ENCODE measurements around the gene CACNA1S.

Gene CACNA1S

GRCh38 chr1:201114245-201115131 lies 2.3 kb upstream of the CACNA1S start:
- peak; percentile 66 for DNase-seq

DNA sequence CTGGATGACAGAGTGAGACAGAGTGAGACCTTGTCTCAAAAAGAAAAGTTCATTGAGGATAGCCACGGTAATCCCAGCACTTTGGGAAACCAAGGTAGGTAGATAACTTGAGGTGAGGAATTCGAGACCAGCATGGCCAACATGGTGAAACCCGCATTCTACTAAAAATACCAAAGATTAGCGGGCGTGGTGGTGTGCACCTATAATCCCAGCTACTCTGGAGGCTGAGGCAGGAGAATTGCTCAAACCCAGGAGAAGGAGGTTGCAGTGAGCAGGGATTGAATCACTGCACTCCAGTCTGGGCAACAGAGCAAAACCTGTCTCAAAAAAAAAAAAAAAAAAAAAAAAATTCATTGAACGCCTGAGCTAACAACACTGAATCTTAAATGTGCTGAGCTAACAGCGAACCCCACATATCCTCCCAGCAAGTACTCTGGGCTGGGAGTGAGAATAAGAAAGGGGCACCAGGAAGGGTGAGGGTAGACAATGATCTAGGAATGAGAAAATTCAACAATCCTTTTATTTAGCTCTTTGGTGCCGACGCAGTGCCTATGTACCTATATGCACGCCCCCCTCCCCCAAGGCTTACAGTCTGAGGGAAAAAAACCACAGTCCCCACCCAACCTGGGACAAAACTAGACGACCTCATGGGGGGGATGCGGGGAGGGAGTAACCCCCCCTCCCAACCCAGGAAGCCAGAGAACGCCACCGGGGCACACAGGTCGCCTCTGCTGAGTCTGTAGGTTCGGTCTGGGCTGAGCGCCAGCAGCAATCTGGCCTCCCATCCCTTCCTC lies 1.4 kb upstream of the CACNA1S start:
- DNase-seq = no peak

GRCh38 chr1:201112926-201113325 lies 700 bp upstream of the CACNA1S start:
- no peak for DNase-seq

- no peak for DNase-seq
These were observed 554 bp downstream of the CACNA1S start for GRCh38 chr1:201111672-201112071.

GRCh38 chr1:201111156-201111555 lies 1.1 kb downstream of the CACNA1S start:
- no peak for DNase-seq

DNA sequence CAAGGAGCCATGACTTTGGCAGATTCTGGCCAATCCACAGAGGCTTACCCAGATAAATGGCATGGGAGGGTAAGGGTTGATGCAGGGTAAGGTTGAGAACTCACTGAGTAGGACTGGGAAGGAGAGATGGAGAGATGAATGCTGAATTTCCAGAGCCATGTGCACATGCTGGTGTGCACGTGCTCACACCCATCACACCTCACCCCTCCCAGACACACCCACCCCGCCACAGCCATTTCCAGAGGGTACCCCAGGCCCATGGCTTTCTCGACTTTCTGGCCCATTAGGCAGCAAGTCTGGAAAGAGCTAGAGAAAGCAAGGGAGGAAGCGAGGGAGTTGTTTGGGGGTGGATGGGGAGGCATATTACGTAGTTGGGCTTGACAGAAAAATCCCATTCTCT lies 1.6 kb downstream of the CACNA1S start:
- no peak for DNase-seq

DNA sequence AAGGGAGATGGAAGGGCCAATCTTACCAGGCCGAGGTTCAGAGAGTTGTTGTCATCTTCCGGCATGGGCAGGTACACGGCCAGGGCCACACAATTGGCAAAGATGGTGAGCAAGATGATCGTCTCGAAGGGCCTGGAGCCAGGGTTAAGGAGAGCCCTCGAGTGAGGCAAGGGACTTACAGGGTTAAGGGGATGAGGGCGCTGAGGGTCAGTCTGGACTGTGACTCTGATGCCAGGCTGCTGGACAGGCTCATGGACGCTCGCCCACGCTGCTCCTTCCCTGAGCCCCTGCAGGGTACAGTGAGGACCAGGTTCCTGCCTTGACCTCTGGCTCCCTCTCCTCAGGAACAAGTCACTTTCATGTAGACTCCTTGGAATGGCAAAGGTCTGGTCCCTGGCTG lies 2.1 kb downstream of the CACNA1S start:
- DNase-seq = no peak

- DNase-seq = no peak
These were observed 2.6 kb downstream of the CACNA1S start for GRCh38 chr1:201109651-201110050.

- no peak for DNase-seq
These were observed 3.6 kb downstream of the CACNA1S start for GRCh38 chr1:201108614-201109013.

- DNase-seq = no peak
These were observed 6.5 kb downstream of the CACNA1S start for GRCh38 chr1:201105688-201106087.

DNA sequence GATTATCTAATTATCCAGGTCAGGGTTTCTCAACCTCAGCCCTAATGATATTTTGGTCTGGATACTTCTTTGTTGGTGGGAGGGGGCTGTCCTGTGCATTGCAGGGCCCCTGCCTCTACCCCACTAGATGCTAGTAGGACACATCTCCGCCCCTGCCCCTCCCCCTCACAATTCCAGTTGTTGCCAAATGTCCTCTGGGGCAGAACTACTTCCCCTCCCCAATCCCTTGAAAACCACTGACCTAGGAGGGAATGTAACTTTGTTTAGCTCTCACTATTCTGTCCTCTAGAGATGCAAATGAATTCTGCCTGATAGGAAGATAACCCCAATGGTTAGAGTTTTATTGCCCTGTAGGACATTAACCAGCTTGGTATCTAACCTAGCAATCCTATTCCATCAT lies 8.1 kb downstream of the CACNA1S start:
- no peak for DNase-seq

DNA sequence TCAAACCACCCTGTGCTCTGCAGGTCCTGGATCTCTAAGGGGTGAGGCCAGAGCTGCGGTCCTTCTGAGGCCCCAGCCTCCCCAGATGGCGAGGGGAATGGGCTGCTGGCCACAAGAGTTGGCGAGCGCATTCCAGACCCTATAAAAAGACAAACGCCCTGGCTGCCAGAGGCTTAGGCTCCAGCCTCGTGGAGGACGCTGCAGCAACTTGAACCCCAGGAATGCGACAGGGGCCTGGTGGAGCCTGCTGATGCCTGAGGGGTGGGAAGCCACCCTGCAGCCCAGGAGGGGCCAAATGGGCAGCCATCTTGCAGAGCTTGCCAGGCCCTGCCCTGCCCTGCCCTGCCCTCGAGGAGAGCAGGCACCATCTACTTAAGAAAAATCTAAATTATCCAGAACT lies 8.6 kb downstream of the CACNA1S start:
- no peak for DNase-seq

GRCh38 chr1:201100169-201100930 lies 11.9 kb downstream of the CACNA1S start:
- no peak for DNase-seq

DNA sequence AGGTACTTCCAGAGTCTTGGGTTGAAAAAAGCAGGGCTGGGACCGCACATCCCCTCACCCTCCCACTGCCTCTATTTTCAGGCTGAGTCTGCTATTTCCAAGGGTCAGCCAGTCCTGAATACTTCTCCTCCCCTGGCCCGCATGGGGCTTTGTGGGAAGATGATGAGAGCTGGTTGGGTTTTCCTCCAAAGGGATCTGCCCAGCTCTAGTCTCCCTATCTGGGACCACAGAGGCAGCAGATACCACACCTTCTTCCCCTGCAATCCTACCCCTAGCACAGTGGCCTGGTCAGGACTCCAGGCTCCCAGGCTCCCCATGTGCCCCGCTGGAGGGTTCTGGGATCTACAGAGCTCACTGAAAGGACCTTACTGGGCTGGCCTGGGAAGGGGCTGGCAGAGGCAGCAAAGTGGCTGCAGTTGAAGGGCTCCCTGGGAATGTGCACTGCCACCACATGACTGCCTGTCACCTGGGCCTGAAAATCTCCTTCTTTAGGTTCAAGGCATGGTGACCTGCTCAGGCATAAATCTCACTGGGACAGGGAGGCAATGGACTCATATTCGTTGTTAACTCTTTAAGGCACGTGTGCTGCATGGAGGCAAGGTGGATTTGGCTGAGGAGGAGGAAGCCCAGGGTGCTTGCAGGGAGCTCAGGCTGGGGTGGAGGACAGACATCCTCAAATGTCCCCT lies 13.1 kb downstream of the CACNA1S start:
- no peak for DNase-seq

DNA sequence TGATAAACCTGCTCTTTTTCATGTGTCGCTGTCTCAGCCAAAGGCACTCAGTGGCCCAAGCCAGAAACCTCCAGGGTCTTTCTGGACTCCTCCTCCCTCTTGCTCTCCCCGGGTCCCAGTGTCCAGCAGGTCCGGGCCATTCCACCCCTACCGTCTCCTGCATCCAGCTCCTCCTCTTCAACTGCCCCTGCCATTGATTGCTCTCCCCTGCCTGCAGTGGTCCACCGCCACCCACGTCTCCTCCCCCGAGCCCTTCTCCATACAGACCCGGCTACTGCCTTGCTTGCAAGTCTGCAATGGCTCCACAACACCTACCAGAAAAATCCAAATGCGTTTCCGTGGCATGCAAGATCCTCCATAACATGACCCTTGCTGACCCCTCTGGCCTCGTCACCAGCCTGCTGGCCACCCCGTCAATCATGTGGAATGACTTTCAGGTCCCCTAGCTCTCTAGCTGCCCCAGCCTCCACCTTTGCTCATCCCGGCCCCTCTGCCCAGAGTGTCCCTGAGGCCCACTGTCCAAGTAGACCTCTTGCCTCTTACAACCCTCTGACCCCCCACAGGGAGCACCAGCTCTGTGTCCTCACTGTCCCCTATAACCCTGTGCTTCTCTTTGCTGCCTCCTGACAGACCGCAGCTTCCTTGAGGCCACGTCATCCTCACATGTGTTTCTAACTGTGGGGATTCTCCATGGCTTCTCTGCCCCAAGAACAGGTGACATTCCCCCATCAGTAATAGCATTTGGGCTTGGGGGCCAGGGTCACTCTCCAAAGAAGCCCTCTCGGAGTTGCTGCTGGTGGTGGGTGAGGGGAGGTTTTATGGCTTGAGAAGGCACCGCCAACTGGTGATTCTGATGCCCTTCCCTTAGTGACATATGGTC lies 15.0 kb downstream of the CACNA1S start:
- DNase-seq = no peak

DNA sequence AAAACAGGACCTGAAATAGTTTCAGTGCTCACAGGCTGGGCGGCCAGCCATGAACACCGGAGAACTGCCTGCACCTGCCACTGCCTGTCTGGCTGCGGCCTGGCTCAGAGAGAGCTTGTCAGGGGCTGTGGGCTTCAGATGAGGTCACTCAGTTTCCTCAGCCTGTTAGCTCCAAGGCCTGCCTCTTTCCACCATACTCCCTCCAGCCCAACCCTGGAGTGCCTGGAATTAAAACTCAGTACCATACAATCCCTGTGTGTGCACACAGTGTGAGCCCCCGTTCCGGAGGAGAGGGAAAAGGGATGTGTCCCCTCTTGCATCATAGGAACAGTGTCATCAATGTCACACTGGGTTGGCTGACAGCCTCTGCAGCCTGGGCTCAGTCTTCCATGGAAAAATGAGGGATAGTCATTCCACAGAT lies 16.2 kb downstream of the CACNA1S start:
- no peak for DNase-seq

GRCh38 chr1:201095581-201095980 lies 16.6 kb downstream of the CACNA1S start:
- DNase-seq = no peak

DNA sequence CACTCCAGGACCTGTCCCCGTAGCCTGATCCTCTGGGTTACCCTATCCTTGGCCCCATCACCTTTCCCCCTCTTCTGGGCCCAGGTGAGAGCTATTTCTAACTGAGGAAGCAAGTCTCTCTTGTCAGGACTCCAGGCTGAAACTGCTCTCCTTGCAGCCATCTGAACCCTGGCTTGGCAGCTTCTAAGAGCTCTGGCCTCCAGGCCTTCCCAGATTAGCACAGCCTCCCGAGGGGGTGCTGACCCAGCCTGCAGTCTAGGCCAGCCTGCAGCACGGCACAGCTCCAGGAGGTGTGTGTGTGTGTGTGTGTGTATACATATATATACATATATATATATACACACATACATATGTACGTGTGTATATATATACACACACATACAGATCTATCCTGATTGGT lies 17.4 kb downstream of the CACNA1S start:
- no peak for DNase-seq

DNA sequence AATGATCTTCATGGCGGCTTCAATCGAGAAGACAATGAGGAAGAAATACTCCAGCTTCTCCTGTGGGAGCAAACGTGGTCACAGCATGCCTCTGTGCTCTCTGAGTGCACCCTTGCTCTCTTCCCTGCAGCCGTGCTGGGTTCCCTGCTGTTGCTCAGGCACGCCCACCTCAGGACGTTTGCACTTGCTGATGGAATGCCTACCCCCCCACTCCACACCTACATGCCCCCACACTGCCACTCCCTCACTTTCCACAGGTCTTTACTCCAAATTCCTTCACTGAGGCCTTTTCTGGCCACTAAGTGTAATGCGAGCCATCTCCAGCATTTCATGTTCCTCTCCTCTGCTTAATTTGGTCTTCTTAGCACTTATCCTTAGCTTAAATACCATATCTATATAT lies 18.3 kb downstream of the CACNA1S start:
- DNase-seq = no peak

GRCh38 chr1:201093561-201093960 lies 18.7 kb downstream of the CACNA1S start:
- DNase-seq = no peak

- DNase-seq = no peak
These were observed 19.5 kb downstream of the CACNA1S start for GRCh38 chr1:201092738-201093137.

DNA sequence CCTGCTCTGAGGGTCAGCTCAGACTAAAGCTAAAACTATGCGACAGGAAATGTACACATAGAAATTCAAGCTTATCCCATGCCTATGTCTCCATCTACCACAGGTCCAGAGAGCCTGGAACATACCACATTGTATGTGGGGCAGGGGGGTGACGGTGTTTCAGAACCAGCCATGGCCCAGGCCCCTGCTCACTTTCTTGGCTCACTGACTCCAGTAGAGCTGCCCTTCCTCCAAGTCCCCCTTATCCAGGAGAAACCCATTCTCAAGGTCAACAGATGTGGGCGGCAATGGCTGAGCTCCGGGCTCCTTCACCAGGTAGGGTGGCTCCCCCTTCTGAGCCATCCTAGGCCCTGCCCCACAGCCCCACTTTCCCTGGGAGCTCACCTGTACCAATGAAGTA lies 21.0 kb downstream of the CACNA1S start:
- no peak for DNase-seq
